Lower leg skin (tissue), 3 donors: ENCODE measurements around the gene SLC41A1.

Experiments
- POLR2A ChIP-seq, 2 donors: fragments of 450-650 bp; IDR thresholded peaks; one replicate each; pipeline ENCODE4 v1.6.1; 2016 to 2017; ENCODE audit warnings: antibody characterized with exemption in 2 of 2, mild to moderate bottlenecking in 1 of 2, moderate library complexity in 1 of 2
- TF ChIP-seq, protein P1 (sequence below), 3 donors: fragments of 450-650 bp; IDR thresholded peaks; one replicate each; pipeline ENCODE4 v1.5.1; 2016; ENCODE audit warnings: antibody characterized with exemption in 3 of 3, mild to moderate bottlenecking in 3 of 3, moderate library complexity in 2 of 3

DNA sequence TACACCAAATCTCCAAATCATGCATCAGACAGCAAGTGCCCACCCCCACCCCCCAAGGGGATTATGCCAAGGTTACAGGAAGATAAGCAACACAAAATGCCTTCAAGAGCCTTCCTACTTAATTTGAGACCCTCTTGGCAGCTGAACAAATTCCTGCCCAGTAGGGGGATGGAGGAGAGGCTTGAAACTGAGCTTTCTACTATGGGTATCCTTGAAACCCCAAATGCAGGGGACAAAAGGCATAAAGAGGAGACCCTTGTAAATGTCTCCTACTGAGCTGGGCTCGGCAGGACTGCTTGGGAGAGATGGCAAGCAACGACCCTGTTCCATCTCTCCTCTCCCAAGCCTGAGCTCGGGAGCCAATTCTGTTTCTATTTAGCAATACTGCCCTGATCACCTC, 3.5 kb downstream of the SLC41A1 start:
- TF ChIP-seq, protein P1, sequence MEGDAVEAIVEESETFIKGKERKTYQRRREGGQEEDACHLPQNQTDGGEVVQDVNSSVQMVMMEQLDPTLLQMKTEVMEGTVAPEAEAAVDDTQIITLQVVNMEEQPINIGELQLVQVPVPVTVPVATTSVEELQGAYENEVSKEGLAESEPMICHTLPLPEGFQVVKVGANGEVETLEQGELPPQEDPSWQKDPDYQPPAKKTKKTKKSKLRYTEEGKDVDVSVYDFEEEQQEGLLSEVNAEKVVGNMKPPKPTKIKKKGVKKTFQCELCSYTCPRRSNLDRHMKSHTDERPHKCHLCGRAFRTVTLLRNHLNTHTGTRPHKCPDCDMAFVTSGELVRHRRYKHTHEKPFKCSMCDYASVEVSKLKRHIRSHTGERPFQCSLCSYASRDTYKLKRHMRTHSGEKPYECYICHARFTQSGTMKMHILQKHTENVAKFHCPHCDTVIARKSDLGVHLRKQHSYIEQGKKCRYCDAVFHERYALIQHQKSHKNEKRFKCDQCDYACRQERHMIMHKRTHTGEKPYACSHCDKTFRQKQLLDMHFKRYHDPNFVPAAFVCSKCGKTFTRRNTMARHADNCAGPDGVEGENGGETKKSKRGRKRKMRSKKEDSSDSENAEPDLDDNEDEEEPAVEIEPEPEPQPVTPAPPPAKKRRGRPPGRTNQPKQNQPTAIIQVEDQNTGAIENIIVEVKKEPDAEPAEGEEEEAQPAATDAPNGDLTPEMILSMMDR (IDR thresholded peaks at IDR 0.05): no peak
- TF ChIP-seq POLR2A (IDR thresholded peaks at IDR 0.05): no peak
